COLO668 (cell line): ENCODE data around the gene RPEL1.
A peak's percentile ranks its signal among the peaks of the same experiment; 100 is the strongest.

Source experiments
- DNase-seq: peaks from one replicate; lab custom pipeline; 2025; ENCODE audit not compliant: unreplicated experiment; lab: John Stamatoyannopoulos, UW

The RPEL1 gene

DNA sequence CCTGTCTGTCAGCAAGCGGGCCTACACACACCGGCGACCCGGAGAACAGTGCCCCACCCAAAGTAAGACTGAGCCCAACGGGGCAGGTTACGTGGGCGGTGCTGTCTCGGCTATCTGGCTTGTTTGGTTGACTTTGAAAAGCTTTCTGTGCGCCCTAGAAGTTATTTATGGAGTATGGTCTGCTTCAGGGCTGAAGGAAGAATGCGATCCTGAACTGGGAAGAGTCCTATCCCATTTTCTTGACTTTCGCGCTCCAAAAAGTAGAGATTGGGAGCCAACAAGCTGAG, 32.8 kb downstream of the RPEL1 start:
- peak; percentile 8 for DNase-seq

DNA sequence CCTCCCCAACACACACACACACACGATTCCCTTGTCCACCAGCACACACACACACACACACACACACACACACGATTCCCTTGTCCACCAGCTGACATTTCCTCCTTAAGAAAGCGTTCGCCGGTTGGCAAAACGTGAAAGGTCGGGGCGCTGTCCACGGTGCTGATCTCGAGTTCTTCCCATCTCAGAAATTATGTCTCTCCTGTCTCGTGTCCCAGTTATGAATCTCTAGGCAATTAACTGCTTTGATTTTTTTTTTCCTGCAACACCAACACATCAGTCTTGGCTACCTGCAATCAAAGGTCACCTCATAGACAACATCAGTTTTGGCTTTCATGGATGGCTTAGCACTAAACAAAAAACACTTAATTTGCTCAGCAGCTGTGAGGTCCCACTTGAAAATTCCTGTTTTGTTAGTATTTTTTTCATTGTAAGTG, 33.2 kb downstream of the RPEL1 start:
- peak; percentile 3 for DNase-seq

DNA sequence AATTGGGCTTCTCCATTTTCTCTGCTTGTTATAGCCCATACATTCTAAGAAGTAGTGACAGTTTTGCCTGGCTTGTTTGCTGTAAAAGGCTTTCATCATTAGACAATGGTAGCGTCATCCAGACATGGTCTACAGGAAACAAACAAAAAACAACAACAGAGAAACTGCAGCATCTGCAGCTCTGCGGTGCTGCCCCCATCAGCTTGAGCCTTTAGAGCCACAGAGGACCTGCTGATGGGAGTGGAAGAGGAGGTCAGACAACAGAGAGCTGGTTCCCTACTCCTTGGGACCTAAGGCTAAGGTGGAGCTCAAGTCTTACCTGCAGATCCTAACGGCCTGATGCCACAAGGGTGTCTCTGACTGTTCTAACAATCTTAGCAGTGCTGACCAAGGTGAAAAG, 34.3 kb downstream of the RPEL1 start:
- DNase-seq: no peak

DNA sequence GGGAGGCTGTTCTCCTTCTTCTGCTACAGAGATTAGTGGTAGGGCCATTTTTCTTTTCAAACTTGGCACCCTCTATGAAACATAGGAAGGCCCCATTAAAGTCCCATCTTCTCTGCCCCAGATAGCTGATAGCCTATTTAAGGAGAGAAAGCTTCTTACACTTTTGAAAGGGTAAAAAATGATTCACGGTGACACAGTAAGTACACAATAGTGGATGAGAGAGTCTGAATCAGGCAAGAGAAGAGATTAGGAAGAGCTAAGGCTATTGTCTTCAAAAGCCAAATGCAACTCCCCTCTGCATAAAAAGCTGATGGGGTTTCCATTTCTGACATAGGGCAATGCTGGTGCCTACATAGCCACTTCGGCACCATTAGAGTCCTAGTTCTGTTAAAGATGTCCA, 34.8 kb downstream of the RPEL1 start:
- no peak for DNase-seq

DNA sequence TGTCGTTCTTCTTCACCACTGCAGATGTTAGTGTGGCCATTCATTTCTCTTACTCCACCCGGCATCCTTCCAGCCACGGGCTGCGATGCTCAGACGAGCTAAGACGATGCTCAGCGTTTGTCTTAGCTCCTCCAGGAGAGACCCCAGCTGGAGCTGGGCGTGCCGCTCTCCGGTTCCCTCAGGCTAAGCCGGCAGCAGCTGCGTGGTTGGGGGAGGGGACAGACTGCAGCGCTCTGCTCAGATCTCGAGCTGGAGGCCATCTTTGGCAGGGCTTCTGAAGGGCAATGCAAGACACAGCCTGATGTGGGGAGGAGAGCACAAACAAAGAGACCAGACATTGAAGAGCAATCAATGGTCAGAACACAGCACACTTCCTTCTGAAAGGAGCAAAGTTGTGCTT, 36.1 kb downstream of the RPEL1 start:
- peak; percentile 78 for DNase-seq

DNA sequence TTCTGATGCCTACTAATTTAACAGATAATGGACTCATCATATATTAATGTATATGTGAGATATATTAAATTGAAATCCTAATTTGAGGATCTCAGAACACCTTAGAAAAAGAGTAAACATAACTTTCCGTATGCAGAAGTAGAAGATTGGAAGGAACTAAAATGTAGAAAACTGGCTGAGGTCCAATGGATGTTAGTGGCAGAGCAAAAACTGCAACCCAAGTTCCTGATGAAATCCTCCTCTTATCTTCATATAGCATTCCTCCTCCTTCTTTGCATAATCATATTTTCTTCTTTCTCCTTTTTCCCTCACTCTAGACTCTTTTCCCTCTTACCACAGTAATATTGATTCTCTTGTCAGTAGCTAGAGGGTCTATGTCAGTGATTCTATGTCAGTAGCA, 37.3 kb downstream of the RPEL1 start:
- DNase-seq: no peak

DNA sequence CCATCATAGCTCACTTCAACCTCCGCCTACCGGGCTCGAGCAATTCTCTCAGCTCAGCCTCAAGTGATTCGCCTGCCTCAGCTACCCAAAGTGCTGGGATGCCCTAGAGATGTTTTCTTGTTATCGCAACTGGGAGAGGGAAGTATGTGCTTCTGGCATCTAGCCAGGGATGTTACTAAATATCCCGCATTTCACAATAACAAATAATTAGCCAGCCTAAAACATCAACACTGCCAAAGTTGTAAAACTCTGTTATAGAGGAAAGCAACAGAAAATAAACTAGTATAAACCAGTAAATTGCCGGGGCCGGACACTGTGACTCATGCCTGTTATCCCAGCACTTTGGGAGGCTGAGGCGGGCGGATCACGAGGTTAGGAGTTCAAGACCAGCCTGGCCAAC, 38.5 kb downstream of the RPEL1 start:
- DNase-seq: no peak

DNA sequence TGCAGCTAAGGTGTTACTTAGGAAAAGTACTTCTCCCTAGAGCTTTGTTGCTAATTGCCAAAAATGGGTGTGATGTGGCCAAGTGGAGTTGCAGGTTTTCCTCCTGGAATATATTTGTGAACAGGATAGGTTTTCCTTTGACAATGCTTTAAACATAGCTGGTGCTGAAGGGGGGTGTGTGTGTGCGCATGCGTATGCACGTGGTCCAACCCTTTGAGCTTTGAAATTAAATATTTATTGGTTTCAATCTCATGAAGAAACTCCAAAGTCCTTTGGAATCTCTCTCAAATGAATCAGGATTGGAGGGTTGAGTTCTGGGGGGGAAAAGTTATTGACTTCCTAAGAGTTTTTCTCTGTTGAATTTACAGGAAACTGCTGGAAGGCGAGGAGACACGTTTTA, 42.3 kb downstream of the RPEL1 start:
- no peak for DNase-seq

DNA sequence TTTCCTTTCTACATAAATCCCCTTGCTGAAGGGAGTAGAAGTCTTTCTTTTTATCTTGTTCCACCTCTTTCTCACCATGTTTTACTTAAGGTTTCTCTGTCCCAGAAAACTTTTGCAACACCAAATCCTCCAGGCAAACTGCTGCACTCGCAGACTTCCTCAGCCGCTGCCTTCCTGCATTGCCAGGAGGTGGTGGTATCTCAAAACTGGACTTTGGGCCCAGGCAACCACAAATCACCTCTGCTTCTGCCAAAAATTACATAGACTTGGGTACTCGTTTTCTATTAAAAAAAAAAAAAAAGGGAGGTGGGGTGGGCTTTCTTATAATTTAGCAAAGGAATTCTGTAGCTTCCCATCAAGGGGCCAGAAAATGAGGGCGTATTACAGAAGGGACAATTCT, 45.9 kb downstream of the RPEL1 start:
- no peak for DNase-seq

DNA sequence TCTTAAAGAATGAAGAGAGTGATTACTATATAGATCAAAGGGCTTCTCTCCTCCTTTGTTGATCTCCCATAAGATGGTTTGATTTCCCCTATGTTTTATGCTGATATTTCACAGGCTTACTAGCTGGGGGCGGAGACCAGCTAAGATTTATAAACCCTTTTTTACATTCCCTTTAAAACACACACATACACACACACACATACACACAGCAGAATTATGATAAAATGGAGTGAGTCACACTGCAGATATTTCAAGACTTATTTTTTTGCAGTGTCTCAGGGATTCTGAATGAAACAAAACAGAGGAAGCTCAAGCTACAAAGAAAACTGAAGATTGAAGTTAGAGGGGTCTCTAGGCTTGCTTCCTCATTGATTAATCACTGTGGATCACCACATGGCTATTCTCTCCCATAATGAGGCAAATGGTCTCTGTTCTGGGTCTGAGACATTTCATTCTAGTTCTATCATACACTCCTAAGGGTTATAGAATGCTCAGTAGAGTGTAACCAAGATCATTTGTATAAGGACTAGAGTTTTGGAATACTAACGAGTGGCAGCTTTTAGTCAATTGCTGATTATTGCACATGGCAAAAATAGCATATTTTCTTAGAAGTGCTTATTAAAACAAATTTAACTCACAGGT, 49.8 kb downstream of the RPEL1 start:
- DNase-seq: no peak
